Mesothelial cell of epicardium (in vitro differentiated cells): Measurements from ENCODE around the gene SCPEP1. TPM values are rescaled to one million over a fixed set of nuclear protein-coding genes. Genes with fewer than 3 reads are reported as not detected.

ENCODE experiments used
- DNase-seq, 2 experiments: peaks; one replicate each; pipeline ENCODE4 v3.0.0; 2021; ENCODE audit warnings: low spot score in 2 of 2; ENCODE audit not compliant: unreplicated experiment in 2 of 2
- H3K27ac Mint-ChIP-seq: 2 replicates; pipeline ENCODE4 v1.8.0; 2021; ENCODE audit warnings: mixed read lengths
- H3K27me3 Mint-ChIP-seq: 2 replicates; pipeline ENCODE4 v1.8.0; 2021; ENCODE audit warnings: low read depth, mixed read lengths
- H3K36me3 Mint-ChIP-seq: 2 replicates; pipeline ENCODE4 v1.8.0; 2021; ENCODE audit warnings: mixed read lengths
- H3K4me1 Mint-ChIP-seq: 2 replicates; pipeline ENCODE4 v1.8.0; 2021; ENCODE audit warnings: mixed read lengths
- H3K4me3 Mint-ChIP-seq: 2 replicates; pipeline ENCODE4 v1.8.0; 2021; ENCODE audit warnings: mild to moderate bottlenecking, moderate library complexity, mixed read lengths
- H3K9me3 Mint-ChIP-seq: 2 replicates; pipeline ENCODE4 v1.8.0; 2021; ENCODE audit warnings: mixed read lengths
- CTCF ChIP-seq: fragments of 200-600 bp; sonication (generic); IDR thresholded peaks from one replicate; pipeline ENCODE4 v1.5.0; 2021; ENCODE audit warnings: antibody characterized with exemption; ENCODE audit not compliant: unreplicated experiment
- total RNA-seq: library from RNA; stranded (reverse); gene quantifications from 3 replicates; pipeline ENCODE4 v1.2.1, GENCODE V29; 2021

The SCPEP1 gene
- total RNA-seq, 1 donor from 2014 or later = 49.1 TPM

GRCh38 chr17:56933151-56933745, 44.7 kb upstream of the SCPEP1 start:
- Mint-ChIP-seq H3K4me1 (no peaks in the 10 kb centered on the region), H3K27me3 (no peaks in the 10 kb centered on the region), H3K4me3 (no peak overlapping the region), H3K36me3 (peaks cover 41% of the 10 kb centered on the region), H3K9me3 (peaks cover 31% of the 10 kb centered on the region), H3K27ac (no peak overlapping the region)
- DNase-seq = no peak
- no peak for TF ChIP-seq CTCF

GRCh38 chr17:56933868-56934267, 44.1 kb upstream of the SCPEP1 start:
- Mint-ChIP-seq H3K27ac (no peak overlapping the region), H3K4me1 (no peaks in the 10 kb centered on the region), H3K36me3 (peaks cover 47% of the 10 kb centered on the region), H3K9me3 (peaks cover 29% of the 10 kb centered on the region), H3K27me3 (no peaks in the 10 kb centered on the region), H3K4me3 (no peak overlapping the region)
- no peak for DNase-seq
- no peak for TF ChIP-seq CTCF

- TF ChIP-seq CTCF = no peak
- Mint-ChIP-seq H3K4me3 (no peak overlapping the region), H3K36me3 (peaks cover 48% of the 10 kb centered on the region), H3K27ac (no peak overlapping the region), H3K9me3 (peaks cover 27% of the 10 kb centered on the region), H3K4me1 (no peaks in the 10 kb centered on the region), H3K27me3 (no peaks in the 10 kb centered on the region)
- DNase-seq = no peak
Observed at GRCh38 chr17:56934280-56934679, 43.7 kb upstream of the SCPEP1 start.

GRCh38 chr17:56935461-56935860, 42.5 kb upstream of the SCPEP1 start:
- TF ChIP-seq CTCF = no peak
- Mint-ChIP-seq H3K9me3 (peaks cover 19% of the 10 kb centered on the region), H3K4me1 (no peaks in the 10 kb centered on the region), H3K27ac (no peak overlapping the region), H3K4me3 (no peak overlapping the region), H3K36me3 (peaks cover 50% of the 10 kb centered on the region), H3K27me3 (no peaks in the 10 kb centered on the region)
- DNase-seq = no peak

GRCh38 chr17:56936697-56937322, 41.1 kb upstream of the SCPEP1 start:
- H3K27ac Mint-ChIP-seq = no peak overlapping the region
- no peak for DNase-seq
- H3K9me3 Mint-ChIP-seq = peaks cover 9% of the 10 kb centered on the region
- no peaks in the 10 kb centered on the region for H3K27me3 Mint-ChIP-seq
- no peak for TF ChIP-seq CTCF
- no peaks in the 10 kb centered on the region for H3K4me1 Mint-ChIP-seq
- H3K4me3 Mint-ChIP-seq = no peak overlapping the region
- peaks cover 55% of the 10 kb centered on the region for H3K36me3 Mint-ChIP-seq
